Endometrial microvascular endothelial cells (primary cell): ENCODE measurements around the gene LILRA1. TPM values are rescaled to one million over a fixed set of nuclear protein-coding genes. Genes with fewer than 3 reads are reported as not detected.
"Not testable (repeated sequence)": the region's sequence is repeated elsewhere in the genome, so short reads cannot be mapped to it uniquely, and the experiment has no call there.

Experiments used
- in situ Hi-C: cut with HindIII; loops from 2 replicates; pipeline ENCODE4 v1.10.0; 2017; ENCODE audit warnings: low sequenced_read_pairs, low pct_unique_long_range_greater_than_20kb; ENCODE audit errors: inconsistent ontology term
- total RNA-seq: library from RNA; depleted of rRNA; stranded (reverse); fragments of >200 nt; gene quantifications from one replicate; pipeline ENCODE4 v1.2.3, GENCODE V29; 2015; ENCODE audit errors: inconsistent ontology term

Gene LILRA1
- total RNA-seq: not detected

DNA sequence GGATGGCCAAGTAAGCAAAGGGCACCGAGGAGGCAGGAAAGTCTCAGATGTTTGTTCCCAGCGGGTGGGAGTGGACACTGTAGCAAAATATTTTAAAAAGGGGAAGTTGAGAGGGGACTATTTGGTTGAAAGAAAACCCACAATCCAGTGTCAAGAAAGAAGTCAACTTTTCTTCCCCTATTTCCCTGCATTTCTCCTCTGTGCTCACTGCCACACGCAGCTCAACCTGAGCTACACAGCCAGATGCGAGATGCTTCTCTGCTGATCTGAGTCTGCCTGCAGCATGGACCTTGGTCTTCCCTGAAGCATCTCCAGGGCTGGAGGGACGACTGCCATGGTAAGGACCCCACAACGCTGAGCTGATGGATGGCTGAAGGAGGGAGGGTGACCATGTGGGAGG lies at the start of gene LILRA1:
TSS of gene LILRA1 (plus strand) at position 188 of the 400 bp plus-strand sequence. CDS start 613 bp downstream, outside the sequence.
- in situ Hi-C loops: not testable (repeated sequence)

DNA sequence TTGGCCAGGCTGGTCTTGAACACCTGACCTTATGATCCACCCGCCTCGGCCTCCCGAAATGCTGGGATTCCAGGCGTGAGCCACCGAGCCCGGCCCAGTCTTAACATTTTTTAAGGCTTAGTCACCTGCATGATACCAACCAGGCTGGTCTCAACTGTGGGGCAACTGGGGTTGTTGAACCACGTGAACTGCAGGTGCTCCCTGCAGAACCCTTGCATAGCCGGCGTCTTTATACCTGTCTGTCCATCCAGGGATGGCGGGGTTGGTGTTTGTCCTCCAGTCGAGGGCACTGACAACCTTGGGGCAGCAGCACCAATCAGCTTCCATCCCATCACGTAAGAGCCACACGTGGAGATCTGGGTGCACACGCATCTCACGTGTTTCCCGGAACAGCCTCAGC lies 44.6 kb upstream of the LILRA1 start:
- in situ Hi-C loops: no loop called here

- in situ Hi-C loops: no loop called here
Measured at GRCh38 chr19:54549224-54549623, 44.2 kb upstream of the LILRA1 start.

- in situ Hi-C loops: no loop called here
Measured at GRCh38 chr19:54551293-54551692, 42.1 kb upstream of the LILRA1 start.

GRCh38 chr19:54551950-54552912 lies 41.2 kb upstream of the LILRA1 start:
- in situ Hi-C loops: no loop called here

DNA sequence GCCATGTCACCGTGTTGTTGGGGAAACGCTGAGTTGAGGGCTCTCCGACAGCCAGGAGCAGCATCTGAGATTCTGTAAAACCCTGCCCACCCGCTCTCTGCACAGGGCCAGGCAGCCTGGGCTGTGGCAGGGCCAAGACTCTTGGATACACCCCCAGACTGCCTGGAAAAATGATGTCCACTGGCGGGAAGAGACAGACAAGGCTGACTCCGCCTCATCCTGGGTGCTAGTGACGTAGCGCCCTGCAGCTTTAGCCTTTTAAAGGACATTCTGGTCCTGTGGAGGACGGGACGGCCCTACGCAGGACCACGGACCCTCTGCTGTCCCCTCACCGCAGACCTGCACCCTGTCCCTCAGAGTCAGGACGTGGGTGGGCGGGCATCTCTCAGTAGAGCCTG lies 40.5 kb upstream of the LILRA1 start:
- in situ Hi-C loops: no loop called here

GRCh38 chr19:54554006-54554405 lies 39.4 kb upstream of the LILRA1 start:
- in situ Hi-C loops: no loop called here

DNA sequence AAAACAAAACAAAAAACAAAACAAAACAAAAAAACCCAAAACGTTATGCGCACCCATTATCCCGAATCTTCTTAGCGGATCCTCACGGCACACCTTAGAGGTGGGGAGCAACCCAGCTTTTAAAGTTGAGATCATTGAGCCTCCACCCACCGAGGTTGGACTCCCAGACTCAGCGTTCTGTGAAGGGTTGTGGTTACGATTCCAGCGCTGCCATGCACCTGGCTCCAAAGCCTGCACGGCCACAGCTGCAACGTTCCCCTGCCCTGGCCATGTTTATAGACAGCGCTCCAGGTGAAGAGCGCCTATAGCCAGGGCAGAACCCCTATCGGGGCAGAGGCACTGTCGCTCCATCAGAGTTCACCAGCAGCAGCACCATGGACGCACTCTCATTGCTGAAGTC lies 38.5 kb upstream of the LILRA1 start:
- in situ Hi-C loops: no loop called here

GRCh38 chr19:54556194-54556593 lies 37.2 kb upstream of the LILRA1 start:
- in situ Hi-C loops: no loop called here

GRCh38 chr19:54558339-54558738 lies 35.1 kb upstream of the LILRA1 start:
- in situ Hi-C loops: no loop called here

- in situ Hi-C loops: no loop called here
Measured at GRCh38 chr19:54560881-54561385, 32.5 kb upstream of the LILRA1 start.

DNA sequence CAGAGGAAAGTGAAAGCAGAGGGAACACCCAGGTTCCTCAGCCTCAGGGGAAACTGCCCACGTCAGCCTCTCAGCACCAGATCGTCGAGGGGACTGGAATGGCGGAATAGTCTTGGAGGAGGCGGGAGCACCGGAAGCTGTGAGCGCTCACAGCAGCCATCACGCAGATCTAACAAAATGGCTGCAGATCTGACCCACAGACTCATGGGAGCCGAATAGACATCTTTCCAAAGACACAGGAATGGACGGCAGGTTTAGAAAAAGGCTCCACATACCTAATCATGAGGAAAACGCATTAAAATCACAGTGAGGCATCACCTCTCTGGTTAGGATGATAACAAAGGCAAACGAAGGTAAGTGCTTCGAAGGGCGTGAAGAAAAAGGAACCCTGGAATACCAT lies 31.6 kb upstream of the LILRA1 start:
- in situ Hi-C loops: no loop called here

DNA sequence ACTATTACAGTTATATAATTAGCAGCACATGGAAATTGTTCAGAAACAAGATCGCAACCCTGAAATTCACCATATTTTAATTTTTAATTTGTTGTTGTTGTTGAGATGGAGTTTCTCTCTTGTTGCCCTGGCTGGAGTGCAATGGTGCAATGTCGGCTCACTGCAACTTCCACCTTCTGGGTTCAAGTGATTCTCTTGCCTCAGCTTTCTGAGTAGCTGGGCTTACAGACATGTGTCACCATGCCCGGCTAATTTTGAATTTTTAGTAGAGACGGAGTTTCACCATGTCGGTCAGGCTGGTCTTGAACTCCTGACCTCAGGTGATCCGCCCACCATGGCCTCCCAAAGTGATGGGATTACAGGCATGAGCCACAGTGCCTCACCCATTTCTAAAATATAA lies 30.2 kb upstream of the LILRA1 start:
- in situ Hi-C loops: not testable (repeated sequence)

DNA sequence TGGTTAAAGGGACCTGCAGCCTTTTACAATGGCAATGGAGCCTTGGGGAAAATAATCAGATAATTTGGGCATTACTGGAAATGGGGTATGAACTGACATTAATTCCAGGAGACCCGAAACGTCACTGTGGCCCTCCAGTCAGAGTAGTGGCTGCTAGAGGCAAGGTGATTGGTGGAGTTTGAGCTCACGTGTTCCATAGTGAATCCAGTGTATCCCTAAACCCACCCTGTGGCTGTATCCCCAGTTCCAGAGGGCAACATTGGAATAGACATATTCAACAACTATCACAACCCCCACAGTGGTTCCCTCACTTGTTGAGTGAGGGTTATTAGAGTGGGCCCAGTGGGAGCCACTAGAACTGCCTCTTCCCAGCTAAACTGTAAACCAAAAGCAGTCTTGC lies 23.1 kb upstream of the LILRA1 start:
- in situ Hi-C loops: no loop called here

GRCh38 chr19:54571715-54572615 lies 21.5 kb upstream of the LILRA1 start:
- in situ Hi-C loops: not testable (repeated sequence)

- in situ Hi-C loops: no loop called here
Measured at GRCh38 chr19:54572696-54573311, 20.6 kb upstream of the LILRA1 start.

DNA sequence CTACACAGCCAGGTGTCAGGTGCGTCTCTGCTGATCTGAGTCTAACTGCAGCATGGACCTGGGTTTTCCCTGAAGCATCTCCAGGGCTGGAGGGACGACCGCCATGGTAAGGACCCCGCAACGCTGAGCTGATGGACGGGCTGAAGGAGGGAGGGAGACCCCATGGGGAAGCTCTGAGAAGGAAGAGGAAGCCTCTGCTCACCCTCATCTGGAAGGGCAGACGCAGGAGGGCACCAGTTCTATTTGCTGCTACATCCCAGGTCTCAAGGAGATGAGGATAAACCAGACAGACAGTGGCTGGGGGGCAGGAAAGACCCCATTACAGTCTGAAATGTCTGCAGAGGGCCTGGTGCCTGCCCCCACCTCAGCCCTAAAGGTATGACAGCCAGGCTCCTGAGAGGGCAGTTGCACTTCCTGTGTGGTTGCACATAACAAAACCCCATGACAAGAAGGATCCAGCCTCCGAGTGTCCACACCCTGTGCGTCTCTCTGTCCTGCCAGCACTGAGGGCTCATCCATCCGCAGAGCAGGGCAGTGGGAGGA lies 20.0 kb upstream of the LILRA1 start, which contains the start of gene LILRA2:
TSS of gene LILRA2 (plus strand) at position 461 of the 543 bp plus-strand sequence. CDS start 89 bp downstream, outside the sequence.
- in situ Hi-C loops: no loop called here

DNA sequence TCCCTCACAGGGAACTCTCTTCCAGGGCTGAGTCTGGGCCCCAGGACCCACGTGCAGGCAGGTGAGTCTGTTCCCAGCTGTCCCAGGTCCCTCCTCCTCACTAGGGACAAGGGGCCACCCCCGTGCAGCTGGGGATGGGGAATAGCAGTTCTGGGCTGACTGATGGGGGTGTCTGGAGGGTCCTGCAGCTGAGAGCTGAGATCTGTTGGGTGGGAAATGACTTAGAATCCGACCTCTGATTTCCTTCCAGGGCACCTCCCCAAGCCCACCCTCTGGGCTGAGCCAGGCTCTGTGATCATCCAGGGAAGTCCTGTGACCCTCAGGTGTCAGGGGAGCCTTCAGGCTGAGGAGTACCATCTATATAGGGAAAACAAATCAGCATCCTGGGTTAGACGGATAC lies 19.4 kb upstream of the LILRA1 start:
- in situ Hi-C loops: no loop called here
